MM.1S (cell line): ENCODE data around the gene ARGLU1.

Experiments
- EZH2 ChIP-seq: fragments of 300-600 bp; sonication (generic); optimal IDR thresholded peaks from 2 replicates; pipeline ENCODE3; 2017; ENCODE audit warnings: low read depth, mild to moderate bottlenecking, antibody characterized with exemption, low read length, mixed read lengths
- EZH2phosphoT487 ChIP-seq: fragments of 300-600 bp; sonication (generic); IDR thresholded peaks from 2 replicates; pipeline ENCODE4 v1.6.1; 2018; ENCODE audit warnings: antibody characterized with exemption, low read length
- TF ChIP-seq, protein P1 (sequence below): fragments of 300-600 bp; sonication (generic); IDR thresholded peaks from 2 replicates; pipeline ENCODE4 v1.5.1; 2016; ENCODE audit warnings: antibody characterized with exemption, low read length, mixed read lengths

DNA sequence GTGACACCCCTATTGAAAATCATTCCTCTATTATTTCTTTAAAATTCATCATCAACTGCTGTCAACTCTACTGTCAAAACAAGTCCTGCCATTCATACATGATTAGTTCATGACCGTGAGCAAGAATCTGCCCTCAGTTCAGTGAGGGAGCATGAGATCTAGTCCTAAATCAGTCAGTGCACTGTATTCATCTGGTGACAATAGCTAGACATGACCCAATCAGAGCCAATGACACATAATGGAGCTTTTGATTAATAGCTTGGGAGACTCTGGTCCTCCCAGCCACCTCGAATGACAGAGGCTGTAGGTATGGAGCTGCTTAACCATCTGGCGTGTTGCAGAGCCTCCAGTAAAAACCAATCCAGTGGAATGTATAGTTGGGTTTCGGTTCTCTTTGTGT lies 46.9 kb upstream of the ARGLU1 start:
- TF ChIP-seq, protein P1, sequence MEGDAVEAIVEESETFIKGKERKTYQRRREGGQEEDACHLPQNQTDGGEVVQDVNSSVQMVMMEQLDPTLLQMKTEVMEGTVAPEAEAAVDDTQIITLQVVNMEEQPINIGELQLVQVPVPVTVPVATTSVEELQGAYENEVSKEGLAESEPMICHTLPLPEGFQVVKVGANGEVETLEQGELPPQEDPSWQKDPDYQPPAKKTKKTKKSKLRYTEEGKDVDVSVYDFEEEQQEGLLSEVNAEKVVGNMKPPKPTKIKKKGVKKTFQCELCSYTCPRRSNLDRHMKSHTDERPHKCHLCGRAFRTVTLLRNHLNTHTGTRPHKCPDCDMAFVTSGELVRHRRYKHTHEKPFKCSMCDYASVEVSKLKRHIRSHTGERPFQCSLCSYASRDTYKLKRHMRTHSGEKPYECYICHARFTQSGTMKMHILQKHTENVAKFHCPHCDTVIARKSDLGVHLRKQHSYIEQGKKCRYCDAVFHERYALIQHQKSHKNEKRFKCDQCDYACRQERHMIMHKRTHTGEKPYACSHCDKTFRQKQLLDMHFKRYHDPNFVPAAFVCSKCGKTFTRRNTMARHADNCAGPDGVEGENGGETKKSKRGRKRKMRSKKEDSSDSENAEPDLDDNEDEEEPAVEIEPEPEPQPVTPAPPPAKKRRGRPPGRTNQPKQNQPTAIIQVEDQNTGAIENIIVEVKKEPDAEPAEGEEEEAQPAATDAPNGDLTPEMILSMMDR: no peak
- TF ChIP-seq EZH2: no peak
- TF ChIP-seq EZH2phosphoT487: no peak
